CD14-positive monocyte (primary cell): ENCODE measurements around the gene MIA. TPM values are rescaled to one million over a fixed set of nuclear protein-coding genes. Genes with fewer than 3 reads are reported as not detected.

Experiments
- DNase-seq, 3 donors: peaks; one replicate each; pipeline ENCODE4 v3.0.0-alpha.2; 2011 to 2022
- H2AFZ ChIP-seq: 2 replicates; pipeline ENCODE4 v1.6.0; 2012; ENCODE audit warnings: mild to moderate bottlenecking, low read depth, low read length, inconsistent platforms; ENCODE audit not compliant: insufficient read depth, poor library complexity, severe bottlenecking
- H3K27ac ChIP-seq, 2 donors: 1 replicate in 1 of 2; 2 replicates in 1 of 2; pipeline ENCODE4 v1.5.1; 2012 to 2013; ENCODE audit warnings: low read length in 2 of 2, control low read depth in 1 of 2, inconsistent platforms in 1 of 2, low read depth in 1 of 2, mild to moderate bottlenecking in 1 of 2
- H3K27me3 ChIP-seq, 2 donors: one replicate each; pipeline versions ENCODE4 v1.6.0 to v1.6.1; 2011 to 2013; ENCODE audit warnings: low read length in 2 of 2; ENCODE audit not compliant: control insufficient read depth in 2 of 2, insufficient read depth in 2 of 2
- H3K36me3 ChIP-seq, 2 donors: replicated peaks in 1 of 2; 1 replicate in 1 of 2; 2 replicates in 1 of 2; pipeline versions ENCODE4 v1.5.1 to v1.6.1; 2012 to 2013; ENCODE audit warnings: low read length in 2 of 2, control low read depth in 1 of 2, inconsistent platforms in 1 of 2, mild to moderate bottlenecking in 1 of 2; ENCODE audit not compliant: insufficient read depth in 2 of 2, control insufficient read depth in 1 of 2
- H3K4me1 ChIP-seq, 2 donors: 1 replicate in 1 of 2; 2 replicates in 1 of 2; pipeline versions ENCODE4 v1.5.1 to v1.6.1; 2012 to 2013; ENCODE audit warnings: low read length in 2 of 2, control low read depth in 1 of 2, inconsistent platforms in 1 of 2, mild to moderate bottlenecking in 1 of 2, moderate library complexity in 1 of 2; ENCODE audit not compliant: insufficient read depth in 2 of 2, control insufficient read depth in 1 of 2
- H3K4me2 ChIP-seq: replicated peaks from 2 replicates; pipeline ENCODE3; 2012; ENCODE audit warnings: low read length, moderate library complexity, mild to moderate bottlenecking; ENCODE audit not compliant: poor library complexity, severe bottlenecking; ENCODE audit errors: extremely low read depth
- H3K4me3 ChIP-seq, 3 experiments: fragments of 200-600 bp in 1 of 3; sonication (generic) in 1 of 3; replicated peaks in 1 of 3; 1 replicate in 2 of 3; 2 replicates in 1 of 3; pipeline ENCODE4 v1.5.1; 2011 to 2013; ENCODE audit warnings: low read length in 3 of 3, mild to moderate bottlenecking in 3 of 3, control low read depth in 2 of 3, low read depth in 2 of 3, inconsistent platforms in 1 of 3, moderate library complexity in 1 of 3
- H3K79me2 ChIP-seq: 2 replicates; pipeline ENCODE4 v1.6.0; 2012; ENCODE audit warnings: mild to moderate bottlenecking, control low read depth, inconsistent platforms, low read length, moderate library complexity; ENCODE audit not compliant: insufficient read depth
- H3K9ac ChIP-seq: 2 replicates; pipeline ENCODE4 v1.6.0; 2017; ENCODE audit warnings: low read length, mild to moderate bottlenecking; ENCODE audit not compliant: insufficient read depth, poor library complexity, severe bottlenecking
- H3K9me3 ChIP-seq, 2 donors: replicated peaks in 1 of 2; 1 replicate in 1 of 2; 2 replicates in 1 of 2; pipeline versions ENCODE4 v1.5.1 to v1.6.1; 2012 to 2013; ENCODE audit warnings: low read length in 2 of 2, control low read depth in 1 of 2; ENCODE audit not compliant: control insufficient read depth in 1 of 2, insufficient read depth in 1 of 2
- H4K20me1 ChIP-seq: 2 replicates; pipeline ENCODE4 v1.6.0; 2012; ENCODE audit warnings: mild to moderate bottlenecking, low read length, control low read depth, moderate library complexity; ENCODE audit not compliant: insufficient read depth
- H3K27ac Mint-ChIP-seq, 7 donors: one replicate each; pipeline ENCODE4 v1.8.0; 2020; ENCODE audit warnings: mild to moderate bottlenecking in 7 of 7, mixed read lengths in 7 of 7, moderate library complexity in 6 of 7, inconsistent platforms in 2 of 7
- H3K27me3 Mint-ChIP-seq, 3 donors: one replicate each; pipeline ENCODE4 v1.8.0; 2021 to 2022; ENCODE audit warnings: low read depth in 3 of 3, mild to moderate bottlenecking in 3 of 3, mixed read lengths in 3 of 3, moderate library complexity in 3 of 3, inconsistent platforms in 1 of 3
- H3K36me3 Mint-ChIP-seq, 2 donors: one replicate each; pipeline ENCODE4 v1.8.0; 2020; ENCODE audit warnings: mixed read lengths in 2 of 2, inconsistent platforms in 1 of 2, mild to moderate bottlenecking in 1 of 2
- H3K4me1 Mint-ChIP-seq: one replicate; pipeline ENCODE4 v1.8.0; 2020; ENCODE audit warnings: mild to moderate bottlenecking, mixed read lengths
- H3K4me3 Mint-ChIP-seq, 2 donors: one replicate each; pipeline ENCODE4 v1.8.0; 2020; ENCODE audit warnings: mild to moderate bottlenecking in 2 of 2, mixed read lengths in 2 of 2, moderate library complexity in 1 of 2
- H3K9me3 Mint-ChIP-seq, 7 donors: one replicate each; pipeline ENCODE4 v1.8.0; 2020 to 2022; ENCODE audit warnings: mixed read lengths in 7 of 7, mild to moderate bottlenecking in 6 of 7, moderate library complexity in 6 of 7, inconsistent platforms in 2 of 7
- CTCF ChIP-seq: fragments of 200-600 bp; IDR thresholded peaks from one replicate; pipeline ENCODE4 v1.8.0; 2022; ENCODE audit warnings: antibody characterized with exemption, mild to moderate bottlenecking
- WGBS: methylation state at CpG from one replicate; pipeline ENCODE4 v1.1.5; 2013; ENCODE audit warnings: missing lambda C conversion rate; ENCODE audit not compliant: insufficient coverage; 5-methylcytosine and 5-hydroxymethylcytosine counted together
- intact Hi-C, 2 donors: fragments of 100-400 bp; cut with micrococcal nuclease; formaldehyde crosslinking; loops; one replicate each; pipeline versions ENCODE4 v1.15.0 to v1.15.1; 2023
- polyA plus RNA-seq, 3 donors: library from polyadenylated mRNA; depleted of rRNA in 1 of 3; unstranded in 2 of 3; stranded (reverse) in 1 of 3; fragments of 300-500 nt in 2 of 3; fragments of >200 nt in 1 of 3; fragmentation: Illumina TruSeq in 2 of 3; gene quantifications; 1 replicate in 2 of 3; 2 replicates in 1 of 3; pipeline ENCODE4 v1.2.3, GENCODE V29; 2012 to 2021

The MIA gene
- polyA plus RNA-seq, 3 donors: 0.47 TPM; not detected in 2

GRCh38 chr19:40742886-40743285, 32.4 kb upstream of the MIA start:
- no peak overlapping the region for H3K27ac Mint-ChIP-seq
- peaks cover 0 to 2% (median 1%) of the 10 kb centered on the region in 3 donors for H3K27me3 Mint-ChIP-seq
- no peak overlapping the region for H3K9ac ChIP-seq

GRCh38 chr19:40743926-40744325, 31.4 kb upstream of the MIA start:
- intact Hi-C loops: no loop called here
- Mint-ChIP-seq H3K9me3 (peaks cover 0 to 3% (median 0%) of the 10 kb centered on the region in 7 donors), H3K4me3 (no peak overlapping the region), H3K27ac (peak overlapping the region in 2 of 7 donors; percentile 13 to 24), H3K4me1 (peaks cover 20% of the 10 kb centered on the region), H3K27me3 (peaks cover 0 to 2% (median 1%) of the 10 kb centered on the region in 3 donors), H3K36me3 (peaks cover 22 to 36% of the 10 kb centered on the region in 2 donors)
- Histone ChIP-seq H3K9me3 (no peaks in the 10 kb centered on the region), H3K4me3 (no peak overlapping the region), H3K4me1 (peaks cover 14 to 15% of the 10 kb centered on the region in 2 donors), H3K27ac (no peak overlapping the region), H3K9ac (no peak overlapping the region), H2AFZ (no peak overlapping the region), H3K4me2 (no peak overlapping the region), H4K20me1 (no peaks in the 10 kb centered on the region), H3K36me3 (peaks cover 25 to 27% of the 10 kb centered on the region in 2 donors), H3K79me2 (peaks cover 10% of the 10 kb centered on the region), H3K27me3 (no peaks in the 10 kb centered on the region)
- DNase-seq: no peak
- no peak for TF ChIP-seq CTCF
- WGBS: 91% methylated on average over 5 of the region's 10 CpGs

More at GRCh38 chr19:40742886-40743285, 32.4 kb upstream of the MIA start:
- no peak overlapping the region for H2AFZ ChIP-seq
- peaks cover 31 to 35% of the 10 kb centered on the region in 2 donors for H3K36me3 ChIP-seq
- intact Hi-C loops: no loop called here
- DNase-seq: no peak
- no peaks in the 10 kb centered on the region for H3K27me3 ChIP-seq
- Mint-ChIP-seq H3K9me3 (peaks cover 0 to 3% (median 0%) of the 10 kb centered on the region in 7 donors), H3K36me3 (peaks cover 30 to 45% of the 10 kb centered on the region in 2 donors), H3K4me3 (no peak overlapping the region), H3K4me1 (peaks cover 10% of the 10 kb centered on the region)
- H3K4me2 ChIP-seq: no peak overlapping the region
- no peaks in the 10 kb centered on the region for H3K9me3 ChIP-seq
- WGBS: 97% methylated on average over 10 of the region's 12 CpGs
- no peak overlapping the region for H3K27ac ChIP-seq
- H3K79me2 ChIP-seq: peaks cover 9% of the 10 kb centered on the region
- no peak for TF ChIP-seq CTCF
- peaks cover 4 to 5% of the 10 kb centered on the region in 2 donors for H3K4me1 ChIP-seq
- no peaks in the 10 kb centered on the region for H4K20me1 ChIP-seq
- H3K4me3 ChIP-seq: no peak overlapping the region
